IMR-90 (cell line): ENCODE measurements around the gene C3orf18. TPM values are rescaled to one million over a fixed set of nuclear protein-coding genes. Genes with fewer than 3 reads are reported as not detected.

Experiments
- ATAC-seq: fragments of 200-7000 bp; cut with Tn5 transposase; 2 replicates; pipeline ENCODE4 v1.9.1; 2020; ENCODE audit warnings: low read depth, mild to moderate bottlenecking, moderate library complexity
- BruUV-seq: library from RNA; stranded (reverse); fragments of 400-500 nt; replicated peaks from 2 replicates; lab custom pipeline; 2021; lab: Mats Ljungman, UMichigan
- CTCF ChIA-PET: fragments of 300-600 bp; formaldehyde crosslinking; extraction: SDS; loops from one replicate; lab custom pipeline; 2021; ENCODE audit warnings: antibody characterized with exemption; lab: Yijun Ruan, JAX
- POLR2A ChIA-PET: fragments of 300-600 bp; sonication (Branson Sonifier 250); formaldehyde crosslinking; loops from one replicate; lab custom pipeline; 2022; ENCODE audit warnings: antibody characterized with exemption; ENCODE audit not compliant: unreplicated experiment; lab: Charles Lee
- DNase-seq: peaks from one replicate; pipeline ENCODE4 v3.0.0; 2013
- H2AFZ ChIP-seq: replicated peaks from 2 replicates; pipeline ENCODE3; 2013; ENCODE audit warnings: low read length, mild to moderate bottlenecking; ENCODE audit not compliant: poor library complexity
- H2AK5ac ChIP-seq: 2 replicates; pipeline ENCODE4 v1.6.1; 2013; ENCODE audit warnings: low read depth, low read length, inconsistent platforms
- H2AK9ac ChIP-seq: replicated peaks from 2 replicates; pipeline ENCODE3; 2013; ENCODE audit warnings: mild to moderate bottlenecking, low read depth, low read length, moderate library complexity; ENCODE audit not compliant: poor library complexity
- H2BK120ac ChIP-seq: 2 replicates; pipeline ENCODE4 v1.6.1; 2013; ENCODE audit warnings: low read depth, low read length, inconsistent platforms
- H2BK15ac ChIP-seq: 3 replicates; pipeline ENCODE4 v1.6.1; 2013; ENCODE audit warnings: low read depth, low read length, inconsistent platforms
- H2BK20ac ChIP-seq: 2 replicates; pipeline ENCODE4 v1.6.1; 2013; ENCODE audit warnings: low read depth, mild to moderate bottlenecking, inconsistent platforms, low read length, moderate library complexity
- H2BK5ac ChIP-seq: 2 replicates; pipeline ENCODE4 v1.6.1; 2013; ENCODE audit warnings: mild to moderate bottlenecking, low read depth, low read length, inconsistent platforms; ENCODE audit not compliant: poor library complexity, severe bottlenecking
- H3K14ac ChIP-seq: replicated peaks from 2 replicates; pipeline ENCODE4 v1.6.1; 2013; ENCODE audit warnings: low read depth, low read length, inconsistent platforms
- H3K18ac ChIP-seq: 2 replicates; pipeline ENCODE4 v1.6.1; 2013; ENCODE audit warnings: low read depth, low read length, control low read depth
- H3K23ac ChIP-seq: 2 replicates; pipeline ENCODE4 v1.6.1; 2013; ENCODE audit warnings: low read depth, low read length, inconsistent platforms
- H3K27ac ChIP-seq: 2 replicates; pipeline ENCODE4 v1.5.1; 2013; ENCODE audit warnings: mild to moderate bottlenecking, control low read depth, low read length; ENCODE audit not compliant: insufficient read depth
- H3K27me3 ChIP-seq: 2 replicates; pipeline ENCODE4 v1.6.1; 2013; ENCODE audit warnings: low read length; ENCODE audit not compliant: control insufficient read depth, insufficient read depth
- H3K36me3 ChIP-seq: 2 replicates; pipeline ENCODE4 v1.6.1; 2013; ENCODE audit warnings: low read length, mixed read lengths; ENCODE audit not compliant: control insufficient read depth, insufficient read depth
- H3K4ac ChIP-seq: 2 replicates; pipeline ENCODE4 v1.6.1; 2013; ENCODE audit warnings: low read depth, low read length, inconsistent platforms
- H3K4me1 ChIP-seq: 2 replicates; pipeline ENCODE4 v1.6.1; 2013; ENCODE audit warnings: low read length, mixed read lengths; ENCODE audit not compliant: control insufficient read depth, insufficient read depth
- H3K4me2 ChIP-seq: 2 replicates; pipeline ENCODE4 v1.6.1; 2013; ENCODE audit warnings: low read depth, mild to moderate bottlenecking, control low read depth, low read length, moderate library complexity
- H3K4me3 ChIP-seq: 2 replicates; pipeline ENCODE4 v1.5.1; 2013; ENCODE audit warnings: low read depth, mild to moderate bottlenecking, control low read depth, low read length, moderate library complexity; ENCODE audit not compliant: insufficient read depth
- H3K56ac ChIP-seq: 2 replicates; pipeline ENCODE4 v1.6.1; 2013; ENCODE audit warnings: low read length, inconsistent platforms; ENCODE audit not compliant: insufficient read depth; ENCODE audit errors: extremely low read depth
- H3K79me1 ChIP-seq, 2 experiments: 2 replicates each; pipeline ENCODE4 v1.6.1; 2013; ENCODE audit warnings: low read length in 2 of 2, inconsistent platforms in 1 of 2, low read depth in 1 of 2
- H3K9ac ChIP-seq: 2 replicates; pipeline ENCODE4 v1.6.1; 2013; ENCODE audit warnings: low read depth, low read length, control low read depth
- H3K9me1 ChIP-seq: 2 replicates; pipeline ENCODE4 v1.6.1; 2013; ENCODE audit warnings: low read length, inconsistent platforms; ENCODE audit not compliant: insufficient read depth
- H3K9me3 ChIP-seq: 2 replicates; pipeline ENCODE4 v1.6.1; 2013; ENCODE audit warnings: low read length; ENCODE audit not compliant: control insufficient read depth, insufficient read depth
- H4K20me1 ChIP-seq: 2 replicates; pipeline ENCODE4 v1.6.1; 2013; ENCODE audit warnings: low read length, inconsistent platforms; ENCODE audit not compliant: insufficient read depth
- H4K5ac ChIP-seq: 2 replicates; pipeline ENCODE4 v1.6.1; 2013; ENCODE audit warnings: mild to moderate bottlenecking, low read depth, low read length, control low read depth
- H4K8ac ChIP-seq, 2 experiments: 2 replicates each; pipeline ENCODE4 v1.6.1; 2013; ENCODE audit warnings: low read depth in 2 of 2, low read length in 2 of 2, control low read depth in 1 of 2, inconsistent platforms in 1 of 2
- H4K91ac ChIP-seq: 2 replicates; pipeline ENCODE4 v1.6.1; 2013; ENCODE audit warnings: low read depth, low read length, inconsistent platforms; ENCODE audit not compliant: insufficient read depth
- BHLHE40 ChIP-seq: fragments of 150-350 bp; IDR thresholded peaks from 2 replicates; pipeline ENCODE4 v1.6.1; 2016; ENCODE audit warnings: mild to moderate bottlenecking, low read depth, low read length
- CEBPB ChIP-seq: IDR thresholded peaks from 2 replicates; pipeline ENCODE4 v1.6.1; 2012; ENCODE audit warnings: low read depth, low read length, improper control_type of control experiment
- CHD1 ChIP-seq: IDR thresholded peaks from 2 replicates; pipeline ENCODE4 v1.6.1; 2012; ENCODE audit warnings: low read depth, low read length, improper control_type of control experiment
- FOS ChIP-seq: fragments of 150-350 bp; IDR thresholded peaks from 2 replicates; pipeline ENCODE4 v1.6.1; 2016; ENCODE audit warnings: low read depth, low read length
- MAFK ChIP-seq: IDR thresholded peaks from 2 replicates; pipeline ENCODE4 v1.6.1; 2012; ENCODE audit warnings: low read depth, low read length, improper control_type of control experiment
- MAZ ChIP-seq: IDR thresholded peaks from 2 replicates; pipeline ENCODE4 v1.6.1; 2012; ENCODE audit warnings: low read depth, mild to moderate bottlenecking, low read length, improper control_type of control experiment, moderate library complexity, borderline replicate concordance
- MXI1 ChIP-seq: IDR thresholded peaks from 2 replicates; pipeline ENCODE4 v1.6.1; 2012; ENCODE audit warnings: low read depth, mild to moderate bottlenecking, low read length, moderate library complexity, borderline replicate concordance
- NFE2L2 ChIP-seq: fragments of 150-350 bp; IDR thresholded peaks from 2 replicates; pipeline ENCODE4 v1.6.1; 2016; ENCODE audit warnings: low read depth, mild to moderate bottlenecking, low read length
- POLR2A ChIP-seq: IDR thresholded peaks from 2 replicates; pipeline ENCODE4 v1.6.1; 2012; ENCODE audit warnings: mild to moderate bottlenecking, low read depth, low read length
- RAD21 ChIP-seq: IDR thresholded peaks from 2 replicates; pipeline ENCODE4 v1.6.1; 2012; ENCODE audit warnings: low read length, improper control_type of control experiment
- RCOR1 ChIP-seq: IDR thresholded peaks from 2 replicates; pipeline ENCODE4 v1.6.1; 2012; ENCODE audit warnings: mild to moderate bottlenecking, low read length, improper control_type of control experiment; ENCODE audit not compliant: insufficient replicate concordance
- RFX5 ChIP-seq: IDR thresholded peaks from 2 replicates; pipeline ENCODE4 v1.8.0; 2012; ENCODE audit warnings: low read depth, mild to moderate bottlenecking, low read length, moderate library complexity
- SMC3 ChIP-seq: fragments of 150-350 bp; IDR thresholded peaks from 2 replicates; pipeline ENCODE4 v1.6.1; 2016; ENCODE audit warnings: low read depth, mild to moderate bottlenecking, antibody characterized with exemption, low read length, moderate library complexity
- WGBS, 2 experiments: methylation state at CpG; one replicate each; pipeline versions ENCODE4 v1.1.5 to v1.1.7; 2013; ENCODE audit warnings: missing lambda C conversion rate in 2 of 2; ENCODE audit not compliant: insufficient read length in 1 of 2; ENCODE audit errors: extremely low coverage in 2 of 2; 5-methylcytosine and 5-hydroxymethylcytosine counted together
- dilution Hi-C: fragments of 300-500 bp; cut with HindIII; formaldehyde crosslinking; loops from one replicate; pipeline ENCODE4 v1.14.3; 2018; ENCODE audit warnings: low sequenced_read_pairs; ENCODE audit not compliant: unreplicated experiment
- in situ Hi-C: fragments of 300-500 bp; cut with MboI; formaldehyde crosslinking; loops from 3 replicates; pipeline ENCODE4 v1.14.3; 2019; ENCODE audit warnings: low sequenced_read_pairs, inconsistent platforms, mixed read lengths
- intact Hi-C: fragments of 100-400 bp; cut with micrococcal nuclease; formaldehyde crosslinking; loops from 2 replicates; pipeline ENCODE4 v1.10.0; 2022
- polyA plus RNA-seq, 3 experiments: library from polyadenylated mRNA; depleted of rRNA; stranded (reverse); fragments of >200 nt; gene quantifications; 2 replicates each; pipeline ENCODE4 v1.2.3, GENCODE V29; 2012; ENCODE audit warnings: low replicate concordance in 1 of 3
- total RNA-seq: library from RNA; depleted of rRNA; stranded (reverse); fragments of >200 nt; gene quantifications from 2 replicates; pipeline ENCODE4 v1.2.3, GENCODE V29; 2012
- TF ChIP-seq, protein P1 (sequence below): fragments of 150-350 bp; IDR thresholded peaks from 2 replicates; pipeline ENCODE4 v1.6.1; 2017; ENCODE audit warnings: mild to moderate bottlenecking, antibody characterized with exemption, low read length, low read depth
- TF ChIP-seq, protein P2 (sequence below): fragments of 150-350 bp; IDR thresholded peaks from 2 replicates; pipeline ENCODE4 v1.6.1; 2016; ENCODE audit warnings: low read depth, mild to moderate bottlenecking, low read length, moderate library complexity, borderline replicate concordance
- TF ChIP-seq, protein P3 (sequence below): conservative IDR thresholded peaks from 2 replicates; pipeline ENCODE4 v1.5.1; 2012; ENCODE audit warnings: mild to moderate bottlenecking, low read depth, low read length, improper control_type of control experiment

C3orf18 gene
- total and polyA plus RNA-seq, 2 of the 4 experiments (the other 2 are of a cell fraction) = 6.8 to 10.6 TPM

- peaks cover 46% of the 10 kb centered on the region; the same call in 1 of the 2 replicates for H3K36me3 ChIP-seq
- H2BK20ac ChIP-seq = no peak overlapping the region
- ATAC-seq (no peak), DNase-seq (no peak)
- no peak overlapping the region for H3K4ac ChIP-seq
- H4K20me1 ChIP-seq = no peaks in the 10 kb centered on the region
- H2BK5ac ChIP-seq = no peak overlapping the region
- no peak overlapping the region for H2AK9ac ChIP-seq
- H3K23ac ChIP-seq = no peak overlapping the region
- H3K9me3 ChIP-seq = no peaks in the 10 kb centered on the region
- ChIA-PET POLR2A (no interaction called here), CTCF (no interaction called here)
- intact Hi-C loops (no loop called here), dilution Hi-C loops (no loop called here), in situ Hi-C loops (no loop called here)
- no peak overlapping the region for H3K4me3 ChIP-seq
- no peak overlapping the region for H4K8ac ChIP-seq
- no peak overlapping the region for H4K5ac ChIP-seq
- no peaks in the 10 kb centered on the region for H3K4me1 ChIP-seq
- no peak overlapping the region for H3K56ac ChIP-seq
- H3K4me2 ChIP-seq = no peak overlapping the region
- no peak overlapping the region for H3K14ac ChIP-seq
- H2BK120ac ChIP-seq = no peak overlapping the region
- H2BK15ac ChIP-seq = no peak overlapping the region
- H3K18ac ChIP-seq = no peak overlapping the region
- H3K27ac ChIP-seq = no peak overlapping the region
- H3K9ac ChIP-seq = no peak overlapping the region
- H4K91ac ChIP-seq = no peak overlapping the region
- 73% methylated on average over 4 of the region's 9 CpGs; no CpG with 5 or more reads in 1 of the 2 experiments for WGBS, 2 experiments
- TF ChIP-seq, protein P1, sequence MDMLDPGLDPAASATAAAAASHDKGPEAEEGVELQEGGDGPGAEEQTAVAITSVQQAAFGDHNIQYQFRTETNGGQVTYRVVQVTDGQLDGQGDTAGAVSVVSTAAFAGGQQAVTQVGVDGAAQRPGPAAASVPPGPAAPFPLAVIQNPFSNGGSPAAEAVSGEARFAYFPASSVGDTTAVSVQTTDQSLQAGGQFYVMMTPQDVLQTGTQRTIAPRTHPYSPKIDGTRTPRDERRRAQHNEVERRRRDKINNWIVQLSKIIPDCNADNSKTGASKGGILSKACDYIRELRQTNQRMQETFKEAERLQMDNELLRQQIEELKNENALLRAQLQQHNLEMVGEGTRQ = no peak
- TF ChIP-seq RFX5 = no peak
- TF ChIP-seq, protein P2, sequence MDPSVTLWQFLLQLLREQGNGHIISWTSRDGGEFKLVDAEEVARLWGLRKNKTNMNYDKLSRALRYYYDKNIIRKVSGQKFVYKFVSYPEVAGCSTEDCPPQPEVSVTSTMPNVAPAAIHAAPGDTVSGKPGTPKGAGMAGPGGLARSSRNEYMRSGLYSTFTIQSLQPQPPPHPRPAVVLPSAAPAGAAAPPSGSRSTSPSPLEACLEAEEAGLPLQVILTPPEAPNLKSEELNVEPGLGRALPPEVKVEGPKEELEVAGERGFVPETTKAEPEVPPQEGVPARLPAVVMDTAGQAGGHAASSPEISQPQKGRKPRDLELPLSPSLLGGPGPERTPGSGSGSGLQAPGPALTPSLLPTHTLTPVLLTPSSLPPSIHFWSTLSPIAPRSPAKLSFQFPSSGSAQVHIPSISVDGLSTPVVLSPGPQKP = no peak
- TF ChIP-seq, protein P3, sequence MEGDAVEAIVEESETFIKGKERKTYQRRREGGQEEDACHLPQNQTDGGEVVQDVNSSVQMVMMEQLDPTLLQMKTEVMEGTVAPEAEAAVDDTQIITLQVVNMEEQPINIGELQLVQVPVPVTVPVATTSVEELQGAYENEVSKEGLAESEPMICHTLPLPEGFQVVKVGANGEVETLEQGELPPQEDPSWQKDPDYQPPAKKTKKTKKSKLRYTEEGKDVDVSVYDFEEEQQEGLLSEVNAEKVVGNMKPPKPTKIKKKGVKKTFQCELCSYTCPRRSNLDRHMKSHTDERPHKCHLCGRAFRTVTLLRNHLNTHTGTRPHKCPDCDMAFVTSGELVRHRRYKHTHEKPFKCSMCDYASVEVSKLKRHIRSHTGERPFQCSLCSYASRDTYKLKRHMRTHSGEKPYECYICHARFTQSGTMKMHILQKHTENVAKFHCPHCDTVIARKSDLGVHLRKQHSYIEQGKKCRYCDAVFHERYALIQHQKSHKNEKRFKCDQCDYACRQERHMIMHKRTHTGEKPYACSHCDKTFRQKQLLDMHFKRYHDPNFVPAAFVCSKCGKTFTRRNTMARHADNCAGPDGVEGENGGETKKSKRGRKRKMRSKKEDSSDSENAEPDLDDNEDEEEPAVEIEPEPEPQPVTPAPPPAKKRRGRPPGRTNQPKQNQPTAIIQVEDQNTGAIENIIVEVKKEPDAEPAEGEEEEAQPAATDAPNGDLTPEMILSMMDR = no peak
- TF ChIP-seq POLR2A = no peak
- TF ChIP-seq CHD1 = no peak
- TF ChIP-seq FOS = no peak
- no peak for TF ChIP-seq MXI1
- TF ChIP-seq NFE2L2 = no peak
- no peak for TF ChIP-seq BHLHE40
- no peak for TF ChIP-seq SMC3
- no peak for TF ChIP-seq MAZ
- TF ChIP-seq CEBPB = no peak
- no peak for TF ChIP-seq MAFK
- no peak for TF ChIP-seq RCOR1
- no peak for TF ChIP-seq RAD21
- H3K79me1 ChIP-seq = no peaks in the 10 kb centered on the region
- no TSS peak for BruUV-seq
- H2AFZ ChIP-seq = no peak overlapping the region
- H3K9me1 ChIP-seq = peaks cover 6% of the 10 kb centered on the region; the same call in 1 of the 2 replicates
- H3K27me3 ChIP-seq = no peaks in the 10 kb centered on the region
- H2AK5ac ChIP-seq = no peak overlapping the region
Observed at GRCh38 chr3:50582083-50582482, 14.5 kb upstream of the C3orf18 start.
